ENCODE data around the gene ZNF597.

Gene ZNF597

DNA sequence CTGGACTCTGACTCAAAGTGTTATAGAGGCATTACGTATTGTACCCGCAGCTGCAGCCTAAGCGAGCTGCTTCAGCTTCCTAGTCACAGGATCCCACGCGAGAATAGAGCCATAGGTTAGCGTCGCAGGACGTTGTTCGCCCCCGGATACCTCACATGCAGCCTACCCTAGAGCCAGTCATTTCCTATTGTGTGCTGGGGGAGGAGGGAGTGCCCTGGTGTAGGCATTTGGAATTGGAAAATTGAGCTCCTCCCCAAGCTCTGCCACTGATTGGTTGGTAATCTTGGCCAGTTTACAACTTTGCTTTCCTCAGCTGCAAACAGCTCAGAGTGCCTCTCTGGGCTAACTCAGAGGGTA, 706 bp upstream of the ZNF597 start:
- DNase-seq = no peak

DNA sequence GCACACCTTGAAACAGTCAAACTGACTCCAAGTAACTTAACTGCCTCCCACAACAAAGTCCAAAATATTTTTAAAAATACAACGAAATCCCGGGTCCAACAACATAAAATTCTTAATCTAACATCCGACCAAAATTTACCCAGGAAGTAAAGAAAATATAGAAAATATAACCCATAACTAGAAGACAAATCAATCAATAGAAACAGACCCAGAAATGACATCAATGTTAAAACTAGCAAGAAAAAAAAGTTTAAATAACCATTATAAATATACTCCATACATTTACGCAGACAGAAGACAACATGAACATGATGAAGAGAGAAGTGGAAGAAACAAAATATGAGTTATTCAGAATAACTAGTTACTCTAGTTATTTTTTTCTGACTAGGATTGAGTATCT, 3.7 kb downstream of the ZNF597 start:
- DNase-seq = no peak

DNA sequence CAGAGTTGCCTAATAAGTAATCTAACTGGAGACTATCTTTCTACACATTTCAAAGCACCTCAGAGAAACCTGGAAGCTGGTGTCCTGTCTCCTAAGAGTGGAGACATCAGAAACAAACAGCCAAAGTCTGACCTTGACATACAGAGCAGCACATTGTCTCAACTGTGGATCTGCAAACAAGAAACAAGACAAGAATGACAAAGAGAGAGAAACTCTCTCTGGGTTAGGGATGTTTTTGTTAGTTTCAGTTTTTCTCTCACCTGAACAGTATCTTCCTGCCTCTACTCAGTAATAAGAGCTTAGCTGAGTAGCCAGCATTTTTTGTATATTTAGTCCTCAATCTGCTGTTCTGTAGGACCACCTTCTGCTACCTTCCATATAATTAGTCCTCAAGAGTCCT, 8.9 kb downstream of the ZNF597 start:
- no peak for DNase-seq

DNA sequence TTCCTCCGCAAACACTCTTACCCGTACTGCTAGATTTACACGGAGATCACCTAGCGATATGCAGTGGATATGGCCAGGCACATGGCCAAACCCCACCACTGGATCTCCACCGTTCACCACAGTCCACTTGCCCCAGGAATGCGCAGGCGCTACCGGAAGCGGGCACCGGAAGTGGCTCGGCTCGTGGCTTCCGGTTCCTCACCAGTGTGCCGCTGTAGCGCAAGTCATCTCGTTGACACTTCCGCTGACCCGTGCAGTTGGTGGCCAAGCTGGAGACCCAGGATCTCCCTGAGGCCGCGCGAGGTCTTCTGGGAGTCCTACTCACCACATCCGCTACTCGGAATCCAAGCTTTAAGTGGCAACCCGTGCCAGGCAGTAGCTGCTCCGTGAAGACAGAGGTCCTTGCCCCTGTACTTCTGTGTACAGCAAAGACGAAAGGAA, 11.5 kb downstream of the ZNF597 start:
- no peak for DNase-seq

DNA sequence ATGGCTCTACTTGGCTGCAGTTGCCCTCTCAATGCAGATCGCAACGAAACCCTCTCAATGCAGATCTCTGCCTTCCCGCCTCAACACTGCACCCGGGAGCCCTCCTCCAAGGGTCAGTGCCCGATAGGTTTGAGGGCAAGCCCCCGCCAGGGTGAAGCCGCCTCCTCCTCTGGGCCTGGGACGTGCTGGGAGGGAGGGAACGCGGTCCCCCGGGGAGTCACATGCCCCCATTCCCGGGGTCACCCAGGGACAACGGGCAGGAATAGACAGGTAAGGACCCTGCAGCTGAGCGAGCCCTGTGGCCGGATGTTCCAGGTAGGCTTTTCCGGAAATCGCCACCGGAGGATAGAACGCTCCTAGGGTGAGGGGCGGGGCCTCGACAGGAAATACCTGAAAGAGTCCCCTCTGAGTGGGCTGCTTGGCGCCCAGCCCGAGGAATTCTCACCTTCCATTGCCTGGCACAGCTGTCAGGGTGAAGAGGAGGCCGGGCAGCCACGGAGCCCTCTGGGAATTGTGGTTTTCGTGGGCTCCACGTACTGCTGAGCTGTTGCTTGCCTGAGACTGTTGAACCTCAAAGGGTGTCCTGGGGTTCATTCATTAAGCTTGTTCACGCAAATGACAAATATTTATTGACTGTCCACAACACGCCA, 29.4 kb downstream of the ZNF597 start:
- no peak for DNase-seq

DNA sequence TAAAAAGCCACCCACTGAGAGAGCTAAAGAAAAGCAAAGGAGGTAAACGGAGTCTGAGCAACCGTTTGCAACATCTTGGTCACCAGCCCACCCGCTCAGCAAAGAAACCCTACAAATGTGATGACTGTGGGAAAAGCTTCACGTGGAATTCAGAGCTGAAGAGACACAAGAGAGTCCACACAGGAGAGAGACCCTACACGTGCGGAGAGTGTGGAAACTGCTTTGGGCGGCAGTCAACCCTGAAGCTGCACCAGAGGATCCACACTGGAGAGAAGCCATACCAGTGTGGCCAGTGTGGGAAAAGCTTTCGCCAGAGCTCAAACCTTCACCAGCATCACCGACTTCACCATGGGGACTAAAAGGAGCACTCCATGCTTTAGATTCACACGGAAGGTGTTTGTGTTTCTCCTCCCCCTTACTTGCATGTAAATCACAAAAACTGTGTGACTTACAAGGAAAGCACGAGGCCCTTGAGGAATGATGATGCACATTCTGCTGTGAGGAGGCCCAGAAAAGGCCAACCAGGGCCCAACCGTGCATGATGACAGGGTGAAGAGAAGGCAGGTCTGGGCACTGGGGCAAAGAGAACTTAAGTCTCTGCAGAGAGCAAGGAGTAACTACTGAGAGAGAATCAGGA, 34.6 kb downstream of the ZNF597 start:
- no peak for DNase-seq

DNA sequence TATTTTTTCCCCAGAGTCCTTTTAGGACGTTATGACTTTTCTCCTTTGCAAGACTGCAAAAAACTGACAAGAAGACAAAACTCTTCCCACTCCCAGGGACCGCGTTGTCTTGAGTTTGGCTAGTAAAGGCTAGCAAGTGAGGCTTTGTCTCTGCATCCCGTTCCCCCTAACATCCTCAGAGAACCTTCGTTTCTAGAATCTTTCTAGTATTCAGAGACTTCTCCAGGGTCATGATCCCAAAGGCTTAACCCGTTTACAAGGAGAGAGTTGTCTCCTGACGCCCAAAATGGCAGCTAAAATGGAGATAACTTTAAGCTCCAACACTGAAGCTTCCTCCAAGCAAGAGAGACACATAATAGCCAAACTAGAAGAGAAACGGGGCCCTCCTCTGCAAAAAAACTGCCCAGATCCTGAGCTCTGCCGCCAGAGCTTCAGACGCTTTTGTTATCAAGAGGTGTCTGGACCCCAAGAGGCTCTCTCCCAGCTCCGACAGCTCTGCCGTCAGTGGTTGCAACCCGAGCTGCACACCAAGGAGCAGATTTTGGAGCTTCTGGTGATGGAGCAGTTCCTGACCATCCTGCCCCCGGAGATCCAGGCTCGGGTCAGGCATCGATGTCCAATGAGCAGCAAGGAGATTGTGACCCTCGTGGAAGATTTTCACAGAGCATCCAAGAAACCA, 41.4 kb downstream of the ZNF597 start:
- no peak for DNase-seq

DNA sequence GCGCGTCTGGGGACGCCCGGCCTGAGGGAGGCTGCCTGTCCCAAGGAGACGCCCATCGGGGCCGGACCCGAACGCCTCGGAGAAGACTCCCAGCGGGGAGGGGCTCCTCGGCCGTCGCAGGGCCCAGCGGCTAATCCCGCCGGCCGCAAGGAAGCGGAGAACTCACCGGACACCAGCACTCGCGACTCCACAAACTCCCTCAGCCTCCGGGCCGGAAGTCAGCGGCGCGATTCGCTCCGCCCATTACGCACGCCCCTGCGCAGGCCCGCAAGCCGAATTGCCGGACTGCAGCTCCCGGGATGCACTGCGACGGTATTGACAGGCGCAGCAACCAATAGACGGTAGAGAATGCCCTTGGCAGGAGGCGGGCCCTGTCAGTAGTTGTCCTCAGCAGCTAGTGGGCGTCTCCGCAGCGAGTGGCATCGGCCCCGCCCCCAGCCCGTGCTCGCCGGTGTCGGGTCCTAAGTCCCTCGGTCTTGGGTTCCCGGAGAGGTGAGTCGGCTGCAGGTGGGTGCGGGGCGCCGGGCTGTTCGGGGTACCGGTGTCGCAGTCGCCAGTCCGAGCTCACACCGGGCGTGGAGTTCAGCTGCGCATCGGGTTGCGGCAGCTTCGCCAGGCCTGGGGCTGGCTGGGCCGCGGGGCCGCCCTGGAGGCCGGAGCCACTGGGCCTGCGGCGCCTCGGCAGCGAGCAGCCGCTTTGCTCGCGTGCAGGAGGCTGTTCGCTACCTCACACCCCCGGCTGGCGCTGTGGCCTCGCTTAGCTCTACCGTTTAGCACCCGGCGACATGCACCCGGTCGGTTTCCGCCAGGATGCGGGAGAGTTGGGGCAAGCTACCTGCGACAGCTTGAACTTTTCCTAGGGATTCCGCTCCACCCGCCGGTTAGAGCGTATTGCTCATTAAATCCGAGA, 42.3 kb downstream of the ZNF597 start, which contains the start of the genes ZNF174 and ZSCAN32:
Gene ZNF174 (plus strand): TSS at position 437 of the 910 bp plus-strand sequence. CDS start 790 bp downstream, outside the sequence.
Gene ZSCAN32 (minus strand): TSS at position 226 of the 910 bp plus-strand sequence. CDS start 3,447 bp downstream, outside the sequence.
- peak; percentile 98 for DNase-seq

DNA sequence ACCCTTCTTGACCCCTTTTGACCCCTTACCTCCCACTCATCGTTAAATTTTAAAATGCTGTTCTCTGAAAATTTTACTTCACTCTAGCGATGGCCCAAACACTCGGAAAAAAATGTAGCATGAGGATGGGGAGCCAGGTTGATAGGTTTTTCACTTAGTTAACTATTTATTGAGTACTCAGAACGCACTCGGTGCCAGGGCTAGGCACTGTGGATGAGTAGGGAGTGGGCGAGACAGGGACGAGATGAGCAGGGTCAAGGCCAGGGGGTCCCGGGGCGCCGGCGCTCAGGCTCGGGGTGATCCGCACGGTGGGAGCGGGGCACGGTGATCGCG, 42.9 kb downstream of the ZNF597 start:
- DNase-seq = no peak

DNA sequence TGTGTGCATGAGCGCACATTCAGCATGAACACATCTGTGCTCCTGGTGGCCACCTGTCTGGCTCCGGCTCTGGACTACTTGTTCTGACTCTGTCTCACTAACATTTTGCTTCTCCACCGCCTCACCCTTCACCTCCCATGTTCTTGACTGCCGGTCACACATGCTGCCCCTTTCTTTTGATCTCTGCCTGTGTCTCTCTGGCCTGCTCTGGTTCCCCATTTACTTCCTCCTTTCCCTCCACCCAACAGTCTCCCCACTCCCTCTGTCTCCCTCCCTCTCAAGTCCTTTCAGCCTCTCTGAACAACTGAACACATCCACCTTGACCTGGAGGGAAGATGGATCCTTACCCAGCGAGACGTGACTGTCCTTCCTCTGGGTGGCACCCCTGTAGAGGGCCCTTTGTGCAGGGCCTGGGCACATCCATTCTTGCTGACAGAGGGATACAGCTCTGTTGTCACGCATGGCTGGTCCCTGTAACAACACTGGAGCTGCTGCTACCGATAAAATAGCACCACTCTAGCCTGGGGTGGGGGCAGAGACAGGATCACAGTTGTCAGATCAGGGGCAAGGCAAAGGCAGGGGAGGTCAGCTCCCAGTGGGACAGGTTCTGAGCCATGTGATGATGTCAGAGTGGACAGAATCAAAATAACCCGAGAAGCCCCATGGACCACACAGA, 53.5 kb downstream of the ZNF597 start:
- DNase-seq = no peak

DNA sequence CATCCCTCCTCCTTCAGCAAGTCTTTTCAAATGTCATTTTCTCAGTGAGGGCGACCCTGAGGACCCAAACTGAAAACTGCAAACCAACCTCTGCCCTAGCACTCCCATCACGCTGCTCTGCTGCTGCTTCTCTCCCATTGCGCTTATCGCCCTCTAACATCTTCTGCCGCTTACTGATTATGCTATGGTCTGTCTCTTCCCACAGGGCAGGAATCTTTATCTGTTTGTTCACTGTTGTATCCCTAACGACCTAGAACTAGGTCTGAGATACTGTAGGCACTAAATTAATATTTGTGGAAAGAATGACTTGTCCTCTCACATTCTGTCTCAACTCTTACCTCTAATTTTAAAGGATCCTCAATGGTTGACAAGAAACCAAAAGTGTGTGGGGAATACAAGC, 55.0 kb downstream of the ZNF597 start:
- DNase-seq = no peak

DNA sequence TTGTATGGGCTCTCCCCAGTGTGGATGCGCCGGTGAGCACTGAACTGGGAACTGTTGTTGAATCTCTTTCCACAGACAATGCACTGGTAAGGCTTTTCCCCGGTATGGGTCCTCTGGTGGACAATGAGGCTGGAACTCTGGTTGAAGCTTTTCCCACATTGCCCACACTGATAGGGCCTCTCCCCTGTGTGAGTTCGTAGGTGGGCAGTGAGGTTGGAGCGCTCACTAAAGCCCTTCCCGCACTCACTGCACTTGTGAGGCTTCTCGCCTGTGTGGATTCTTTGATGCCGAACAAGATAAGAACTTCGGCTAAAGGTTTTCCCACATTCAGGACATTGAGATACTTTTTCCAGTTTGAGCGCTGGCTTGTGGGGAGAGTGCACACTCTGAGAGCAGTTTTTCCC, 60.3 kb downstream of the ZNF597 start:
- DNase-seq = no peak
